Epidermal melanocyte (primary cell): Measurements from ENCODE around the gene MTUS2.

ENCODE experiments used
- DNase-seq: peaks from one replicate; pipeline ENCODE4 v3.0.0; 2011; ENCODE audit warnings: low spot score; ENCODE audit not compliant: insufficient read length

The MTUS2 gene

GRCh38 chr13:29479716-29480492, 659.8 kb downstream of the MTUS2 start:
- DNase-seq, result no peak

DNA sequence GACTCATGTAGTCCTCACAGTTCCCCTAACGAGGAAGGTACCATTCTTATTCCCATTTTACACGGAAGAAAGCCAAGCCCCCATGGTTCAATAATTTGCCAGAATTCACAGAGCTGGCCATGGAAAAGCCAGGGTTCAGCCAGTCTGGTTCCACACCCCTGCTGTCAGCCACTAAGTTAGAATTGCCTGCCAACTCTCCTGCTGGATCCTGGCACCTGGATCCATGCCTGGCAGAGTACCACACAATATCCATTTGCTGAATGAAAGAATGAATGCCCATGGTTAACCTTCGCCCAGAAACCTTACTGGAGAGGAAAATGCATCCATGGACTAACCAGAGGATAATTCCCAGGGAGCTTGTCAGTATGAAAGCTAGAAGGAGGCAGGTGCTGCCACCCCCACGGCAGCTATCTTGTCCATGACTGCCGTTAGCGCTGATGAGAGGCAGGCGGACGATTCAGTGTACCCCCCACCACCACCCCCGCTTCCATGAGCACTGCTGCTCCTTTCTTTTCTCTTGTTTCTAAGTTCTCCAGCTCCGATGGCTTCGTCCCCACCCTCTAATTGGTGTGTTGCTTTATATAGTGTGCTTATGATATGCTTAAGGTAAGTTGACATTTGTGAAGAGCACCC, 660.9 kb downstream of the MTUS2 start:
- DNase-seq, result no peak

GRCh38 chr13:29481603-29482002, 661.5 kb downstream of the MTUS2 start:
- DNase-seq, result no peak

DNA sequence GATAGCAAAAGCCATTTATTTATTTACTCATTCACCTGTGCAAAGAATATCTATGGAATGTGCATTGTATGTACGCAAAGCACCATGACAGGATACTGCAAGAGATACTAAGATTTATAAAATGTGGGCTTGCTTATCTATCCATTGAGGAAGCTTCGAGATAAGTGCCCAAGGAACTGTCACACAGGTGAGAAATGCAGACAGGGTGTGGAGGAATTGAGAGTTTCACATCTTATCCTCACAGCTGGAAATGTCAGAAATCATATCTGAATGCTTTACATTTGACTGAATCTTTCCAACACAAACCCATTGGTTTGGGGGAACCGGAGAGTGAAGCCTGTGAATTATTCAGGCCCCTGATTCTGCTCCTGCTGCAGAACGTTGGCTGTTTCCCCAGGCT, 662.4 kb downstream of the MTUS2 start:
- DNase-seq, result no peak

DNA sequence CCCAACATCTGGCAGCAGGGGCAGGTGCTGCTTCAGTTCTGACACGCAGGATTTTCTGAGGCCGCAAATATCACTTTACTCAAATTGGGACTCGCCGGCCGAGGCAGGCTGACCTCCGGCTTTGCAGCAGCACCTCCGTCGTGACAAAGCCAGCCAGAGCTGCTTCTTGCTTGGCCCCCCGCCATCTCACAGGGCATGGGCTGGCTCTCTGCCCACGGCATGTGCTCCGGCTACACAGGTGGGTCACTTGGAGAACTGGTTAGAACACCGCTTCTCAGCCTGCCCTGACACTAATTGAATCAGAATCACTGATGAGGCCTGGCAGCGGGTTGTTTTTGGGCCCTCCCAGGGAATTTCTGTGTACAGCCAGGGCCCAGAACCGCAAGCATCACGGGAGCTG, 663.1 kb downstream of the MTUS2 start:
- no peak for DNase-seq

- DNase-seq, result no peak
These were observed 663.5 kb downstream of the MTUS2 start for GRCh38 chr13:29483623-29484022.

GRCh38 chr13:29484236-29484635, 664.1 kb downstream of the MTUS2 start:
- no peak for DNase-seq

- DNase-seq, result no peak
These were observed 664.7 kb downstream of the MTUS2 start for GRCh38 chr13:29484796-29485195.

- DNase-seq, result no peak
These were observed 666.4 kb downstream of the MTUS2 start for GRCh38 chr13:29486551-29486950.

DNA sequence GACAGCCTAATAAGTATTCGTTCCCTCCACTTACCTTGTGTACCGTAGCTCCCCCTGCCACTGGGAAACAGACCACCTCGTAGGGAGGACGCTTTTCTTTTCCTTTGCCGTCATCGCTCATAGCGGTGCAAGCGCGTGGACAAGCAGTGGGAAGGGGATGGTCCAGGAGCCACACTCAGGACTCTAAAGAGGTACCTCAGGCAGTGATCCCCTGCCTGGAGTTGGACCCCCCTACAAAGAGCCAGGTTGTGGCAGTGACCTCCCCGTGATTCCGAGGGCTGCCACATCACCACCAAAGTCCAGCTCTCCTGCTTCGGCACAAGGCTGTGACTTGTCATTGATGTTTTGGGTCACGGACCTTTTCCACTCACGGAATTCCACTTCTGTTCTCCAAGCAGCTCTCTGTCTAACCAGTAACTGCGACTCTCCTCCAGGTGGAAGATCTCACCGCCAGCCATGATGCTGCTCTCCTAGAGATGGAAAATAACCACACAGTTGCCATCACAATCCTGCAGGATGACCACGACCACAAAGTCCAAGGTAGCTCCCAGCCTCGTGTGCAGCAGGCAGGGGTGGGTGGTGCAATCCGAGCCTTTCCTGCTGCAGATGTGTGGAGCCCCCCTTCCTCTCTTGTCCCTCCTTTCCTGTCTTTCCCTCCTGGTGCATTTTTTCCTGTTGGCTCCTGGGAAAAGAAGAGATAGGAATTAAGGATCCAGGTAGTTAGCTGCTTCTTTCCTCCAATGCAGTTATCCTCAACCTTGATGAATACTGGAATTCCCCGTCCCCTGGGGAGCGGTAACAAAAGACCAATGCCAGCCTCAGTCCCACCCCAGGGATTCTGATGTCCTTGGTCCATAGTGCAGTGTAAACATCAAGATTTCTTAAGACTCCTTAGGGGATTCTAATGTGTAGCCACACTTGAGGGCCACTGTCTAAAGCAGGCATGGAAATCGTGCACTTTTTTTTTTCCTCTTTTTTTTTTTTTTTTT, 667.6 kb downstream of the MTUS2 start:
- no peak for DNase-seq

DNA sequence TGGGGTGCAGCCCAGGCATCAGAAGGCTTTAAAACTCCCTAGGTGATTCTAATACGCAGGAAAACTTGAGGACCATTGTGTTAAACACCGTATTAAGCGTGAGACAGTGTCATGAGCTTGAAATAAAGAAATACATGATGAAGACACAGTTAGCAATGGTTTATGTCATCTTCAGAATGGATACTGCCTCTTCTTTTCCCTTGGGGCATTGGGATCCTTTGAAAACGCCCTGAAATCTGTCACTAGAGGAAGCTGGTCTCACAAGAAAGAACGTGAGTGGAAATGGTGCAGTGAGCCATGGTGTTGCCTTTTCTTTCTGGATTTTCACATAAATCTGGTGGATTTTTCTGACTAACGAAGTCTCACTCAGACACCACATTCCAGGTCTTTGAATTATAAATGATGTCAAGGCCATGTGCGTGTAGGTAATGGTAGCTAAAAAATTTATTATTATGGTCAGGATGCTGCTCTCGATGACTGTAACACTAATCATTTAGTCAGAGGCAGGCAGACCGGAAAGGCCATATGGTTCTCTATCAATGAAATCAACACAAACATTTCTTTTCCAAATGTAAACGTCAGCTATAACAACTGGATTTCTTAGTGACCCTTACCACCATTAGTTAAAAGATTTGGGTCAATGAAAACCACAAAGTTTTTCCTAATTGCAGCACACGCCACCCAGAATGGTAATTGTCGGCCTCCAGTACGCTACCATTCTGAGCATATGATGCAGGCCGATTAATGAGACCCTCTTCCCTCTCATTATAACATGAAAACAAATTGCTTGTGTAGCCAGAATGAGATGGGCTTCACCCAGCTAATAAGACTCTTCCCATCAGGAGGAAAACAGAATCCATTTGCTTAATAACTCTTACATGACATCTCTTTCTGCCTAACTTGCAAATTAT, 669.8 kb downstream of the MTUS2 start:
- no peak for DNase-seq

DNA sequence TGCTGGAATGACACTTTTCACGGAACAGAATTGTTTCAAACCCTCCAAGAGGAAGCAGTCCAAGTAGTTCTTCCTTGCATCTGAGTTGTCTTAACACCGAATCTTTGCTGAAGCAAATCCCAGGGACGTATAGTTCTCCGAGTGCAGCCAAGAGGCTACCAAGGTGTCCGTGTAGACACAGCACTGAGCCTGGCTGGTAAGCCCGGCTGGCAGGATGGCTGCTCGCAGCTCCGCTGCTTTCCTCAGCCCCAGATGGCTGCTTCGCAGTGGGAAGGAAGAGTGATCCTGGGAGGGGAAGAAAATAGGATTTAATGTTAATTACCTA, 670.4 kb downstream of the MTUS2 start:
- DNase-seq, result no peak

DNA sequence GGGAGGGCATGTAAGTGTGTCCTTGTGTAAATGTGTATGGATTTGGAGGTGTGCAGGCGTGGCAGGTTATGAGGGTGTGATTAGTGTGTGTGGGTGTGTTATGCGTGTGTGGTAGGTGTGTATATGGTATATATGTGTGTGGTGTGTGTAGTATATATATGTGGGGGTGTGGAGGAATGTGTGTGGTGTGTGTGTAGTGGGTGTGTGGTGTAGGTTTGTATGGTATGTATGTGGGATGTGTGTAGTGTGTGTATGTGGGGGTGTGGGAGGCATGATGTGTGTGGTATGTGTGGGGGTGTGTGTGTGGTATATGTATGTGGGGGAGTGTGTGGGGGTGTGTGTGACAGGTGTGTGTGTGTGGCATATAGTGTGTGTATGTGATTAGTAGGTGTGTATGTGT, 671.1 kb downstream of the MTUS2 start:
- DNase-seq, result no peak

DNA sequence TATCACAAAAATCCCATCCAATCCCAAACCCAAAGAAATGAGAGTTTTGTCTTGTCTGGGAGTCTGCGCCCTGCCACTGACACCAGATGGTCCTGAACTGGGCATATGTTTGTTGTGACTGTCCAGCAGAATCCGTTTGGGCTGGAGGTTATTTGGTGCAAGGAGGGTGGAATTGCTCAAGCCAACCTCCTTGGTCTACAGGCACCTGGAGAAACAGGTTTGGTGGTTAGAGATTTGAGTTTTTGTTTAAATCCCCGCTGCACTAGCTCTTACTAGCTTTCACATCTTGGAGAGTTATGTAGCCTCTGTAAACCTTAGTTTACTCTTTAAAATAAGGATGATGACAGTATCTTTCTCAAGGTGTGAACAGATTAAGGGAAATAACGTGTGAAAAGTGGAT, 673.7 kb downstream of the MTUS2 start:
- no peak for DNase-seq

DNA sequence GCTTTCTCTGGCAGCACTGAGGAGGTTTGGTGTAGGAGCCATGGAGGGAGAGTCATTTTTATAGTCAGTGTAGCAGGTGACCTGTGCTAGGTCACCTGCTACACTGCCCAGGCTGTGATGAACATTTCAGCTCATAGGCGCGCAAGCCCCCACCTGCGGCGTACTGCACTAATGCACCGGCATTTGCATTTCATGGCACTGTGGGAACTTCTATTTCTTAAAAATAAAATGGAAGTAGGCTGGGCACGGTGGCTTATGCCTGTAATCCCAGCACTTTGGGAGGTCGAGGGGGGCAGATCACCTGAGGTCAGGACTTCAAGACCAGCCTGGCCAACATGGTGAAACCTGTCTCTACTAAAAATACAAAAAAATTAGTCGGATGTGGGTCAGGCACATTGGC, 674.4 kb downstream of the MTUS2 start:
- no peak for DNase-seq

- no peak for DNase-seq
These were observed 676.1 kb downstream of the MTUS2 start for GRCh38 chr13:29496241-29496712.

DNA sequence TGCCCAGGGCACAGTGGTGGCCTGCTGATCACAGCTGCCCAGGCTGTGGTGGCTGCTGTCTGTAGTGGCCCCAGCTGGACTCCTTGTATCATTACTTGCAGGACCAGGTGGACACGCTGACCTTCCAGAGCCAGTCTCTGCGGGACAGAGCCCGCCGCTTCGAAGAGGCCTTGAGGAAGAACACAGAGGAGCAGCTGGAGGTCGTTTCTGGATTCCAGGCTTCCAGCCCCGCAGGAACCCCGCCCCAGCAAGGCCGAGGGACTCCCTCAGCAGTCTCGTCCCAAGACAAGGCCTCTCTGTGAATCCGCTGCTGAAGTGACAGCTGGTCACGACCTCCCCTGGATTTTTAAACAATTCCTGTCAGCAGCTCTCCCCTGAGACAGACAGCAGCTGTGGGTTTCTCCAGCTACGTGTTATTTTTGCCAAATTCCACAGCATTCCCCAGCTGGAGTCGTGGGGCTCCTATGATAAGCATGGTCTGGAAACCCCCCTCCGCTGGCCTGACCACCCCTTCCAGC, 677.1 kb downstream of the MTUS2 start:
- DNase-seq, result no peak

DNA sequence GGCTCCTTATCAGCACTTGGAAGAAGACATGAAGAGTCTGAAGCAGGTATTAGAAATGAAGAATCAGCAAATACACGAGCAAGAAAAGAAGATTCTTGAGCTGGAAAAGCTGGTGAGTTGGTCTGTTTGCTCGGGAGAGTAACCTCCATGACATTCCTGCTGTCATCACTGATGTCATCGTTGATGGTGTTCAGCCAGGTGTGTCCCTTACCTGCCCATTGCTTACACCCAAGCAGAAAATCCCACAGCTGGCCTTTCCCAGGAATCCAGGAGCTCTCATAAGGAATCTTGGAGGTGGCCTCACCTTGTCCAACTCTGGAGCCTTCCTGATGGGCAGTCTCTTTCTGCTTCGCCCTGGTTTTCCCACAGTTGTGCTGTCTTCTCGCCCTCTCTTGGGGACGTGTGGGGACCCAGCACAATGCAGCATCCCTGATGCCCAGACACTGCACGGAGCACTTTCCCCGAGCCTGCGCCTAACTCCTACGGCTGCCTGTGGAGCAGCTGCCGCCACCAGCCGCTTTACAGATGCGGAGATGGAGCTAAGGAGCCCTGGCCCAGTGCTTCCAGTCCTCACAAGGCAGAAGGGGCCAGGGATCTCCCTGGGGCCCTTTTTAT, 678.4 kb downstream of the MTUS2 start:
- no peak for DNase-seq

DNA sequence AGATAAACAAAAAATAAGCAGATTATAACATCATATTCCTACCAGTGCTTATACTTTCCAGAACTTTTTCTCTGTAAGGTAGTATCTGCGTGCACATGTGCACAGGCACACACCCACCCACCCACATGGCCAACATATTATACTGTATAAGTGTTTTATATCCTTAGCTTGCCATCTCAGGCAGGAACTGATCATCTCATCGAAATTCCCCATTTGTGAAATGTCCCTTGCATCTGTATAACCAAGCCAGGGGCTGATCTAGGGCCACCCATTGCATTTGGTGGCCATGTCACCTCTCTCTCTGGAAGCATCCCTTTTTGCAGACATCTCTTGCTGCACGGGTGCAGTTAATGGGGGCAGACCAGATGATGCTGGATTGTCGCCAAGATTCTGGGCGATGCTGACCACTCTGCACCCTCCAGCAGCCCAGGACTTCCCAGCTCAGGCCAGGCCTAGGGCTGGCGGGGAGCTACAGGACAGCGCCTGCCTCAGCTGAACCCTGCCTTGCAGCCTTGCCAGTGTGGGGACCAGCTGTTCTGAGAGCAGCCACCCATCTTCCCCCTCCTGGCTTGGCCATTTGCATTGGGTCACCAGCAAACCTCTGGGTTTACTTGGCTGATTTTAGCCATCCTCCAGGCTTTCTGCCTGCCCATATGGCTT, 679.5 kb downstream of the MTUS2 start:
- no peak for DNase-seq

DNA sequence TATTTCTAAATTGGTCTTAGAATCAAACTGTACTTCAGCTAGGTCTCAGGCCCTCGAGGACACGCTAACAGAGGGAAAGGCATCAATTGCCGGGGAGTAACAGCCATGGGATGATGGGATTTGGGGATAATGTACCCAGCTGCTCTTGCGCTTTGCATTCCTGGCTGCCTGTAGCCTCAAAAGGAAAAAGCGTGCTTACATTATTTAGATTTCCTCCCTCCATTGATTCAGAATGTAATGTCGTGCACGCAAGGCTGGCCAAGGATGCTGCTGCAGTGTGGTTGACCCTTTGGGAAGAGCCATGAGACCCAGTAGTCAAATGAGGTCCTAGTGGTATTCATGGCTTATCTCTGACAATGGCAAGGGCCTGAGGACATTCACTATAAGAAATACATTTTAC, 680.2 kb downstream of the MTUS2 start:
- no peak for DNase-seq
